IMR-90 (cell line): ENCODE results near the gene SLC6A13. TPM values are rescaled to one million over a fixed set of nuclear protein-coding genes. Genes with fewer than 3 reads are reported as not detected.

ENCODE experiments used
- ATAC-seq: fragments of 200-7000 bp; cut with Tn5 transposase; 2 replicates; pipeline ENCODE4 v1.9.1; 2020; ENCODE audit warnings: low read depth, mild to moderate bottlenecking, moderate library complexity
- BruUV-seq: library from RNA; stranded (reverse); fragments of 400-500 nt; replicated peaks from 2 replicates; lab custom pipeline; 2021; lab: Mats Ljungman, UMichigan
- CTCF ChIA-PET: fragments of 300-600 bp; formaldehyde crosslinking; extraction: SDS; loops from one replicate; lab custom pipeline; 2021; ENCODE audit warnings: antibody characterized with exemption; lab: Yijun Ruan, JAX
- POLR2A ChIA-PET: fragments of 300-600 bp; sonication (Branson Sonifier 250); formaldehyde crosslinking; loops from one replicate; lab custom pipeline; 2022; ENCODE audit warnings: antibody characterized with exemption; ENCODE audit not compliant: unreplicated experiment; lab: Charles Lee
- DNase-seq: peaks from one replicate; pipeline ENCODE4 v3.0.0; 2013
- H2AFZ ChIP-seq: replicated peaks from 2 replicates; pipeline ENCODE3; 2013; ENCODE audit warnings: low read length, mild to moderate bottlenecking; ENCODE audit not compliant: poor library complexity
- H2AK5ac ChIP-seq: 2 replicates; pipeline ENCODE4 v1.6.1; 2013; ENCODE audit warnings: low read depth, low read length, inconsistent platforms
- H2AK9ac ChIP-seq: replicated peaks from 2 replicates; pipeline ENCODE3; 2013; ENCODE audit warnings: mild to moderate bottlenecking, low read depth, low read length, moderate library complexity; ENCODE audit not compliant: poor library complexity
- H2BK120ac ChIP-seq: 2 replicates; pipeline ENCODE4 v1.6.1; 2013; ENCODE audit warnings: low read depth, low read length, inconsistent platforms
- H2BK15ac ChIP-seq: 3 replicates; pipeline ENCODE4 v1.6.1; 2013; ENCODE audit warnings: low read depth, low read length, inconsistent platforms
- H2BK20ac ChIP-seq: 2 replicates; pipeline ENCODE4 v1.6.1; 2013; ENCODE audit warnings: low read depth, mild to moderate bottlenecking, inconsistent platforms, low read length, moderate library complexity
- H2BK5ac ChIP-seq: 2 replicates; pipeline ENCODE4 v1.6.1; 2013; ENCODE audit warnings: mild to moderate bottlenecking, low read depth, low read length, inconsistent platforms; ENCODE audit not compliant: poor library complexity, severe bottlenecking
- H3K14ac ChIP-seq: replicated peaks from 2 replicates; pipeline ENCODE4 v1.6.1; 2013; ENCODE audit warnings: low read depth, low read length, inconsistent platforms
- H3K18ac ChIP-seq: 2 replicates; pipeline ENCODE4 v1.6.1; 2013; ENCODE audit warnings: low read depth, low read length, control low read depth
- H3K23ac ChIP-seq: 2 replicates; pipeline ENCODE4 v1.6.1; 2013; ENCODE audit warnings: low read depth, low read length, inconsistent platforms
- H3K27ac ChIP-seq: 2 replicates; pipeline ENCODE4 v1.5.1; 2013; ENCODE audit warnings: mild to moderate bottlenecking, control low read depth, low read length; ENCODE audit not compliant: insufficient read depth
- H3K27me3 ChIP-seq: 2 replicates; pipeline ENCODE4 v1.6.1; 2013; ENCODE audit warnings: low read length; ENCODE audit not compliant: control insufficient read depth, insufficient read depth
- H3K36me3 ChIP-seq: 2 replicates; pipeline ENCODE4 v1.6.1; 2013; ENCODE audit warnings: low read length, mixed read lengths; ENCODE audit not compliant: control insufficient read depth, insufficient read depth
- H3K4ac ChIP-seq: 2 replicates; pipeline ENCODE4 v1.6.1; 2013; ENCODE audit warnings: low read depth, low read length, inconsistent platforms
- H3K4me1 ChIP-seq: 2 replicates; pipeline ENCODE4 v1.6.1; 2013; ENCODE audit warnings: low read length, mixed read lengths; ENCODE audit not compliant: control insufficient read depth, insufficient read depth
- H3K4me2 ChIP-seq: 2 replicates; pipeline ENCODE4 v1.6.1; 2013; ENCODE audit warnings: low read depth, mild to moderate bottlenecking, control low read depth, low read length, moderate library complexity
- H3K4me3 ChIP-seq: 2 replicates; pipeline ENCODE4 v1.5.1; 2013; ENCODE audit warnings: low read depth, mild to moderate bottlenecking, control low read depth, low read length, moderate library complexity; ENCODE audit not compliant: insufficient read depth
- H3K56ac ChIP-seq: 2 replicates; pipeline ENCODE4 v1.6.1; 2013; ENCODE audit warnings: low read length, inconsistent platforms; ENCODE audit not compliant: insufficient read depth; ENCODE audit errors: extremely low read depth
- H3K79me1 ChIP-seq, 2 experiments: 2 replicates each; pipeline ENCODE4 v1.6.1; 2013; ENCODE audit warnings: low read length in 2 of 2, inconsistent platforms in 1 of 2, low read depth in 1 of 2
- H3K9ac ChIP-seq: 2 replicates; pipeline ENCODE4 v1.6.1; 2013; ENCODE audit warnings: low read depth, low read length, control low read depth
- H3K9me1 ChIP-seq: 2 replicates; pipeline ENCODE4 v1.6.1; 2013; ENCODE audit warnings: low read length, inconsistent platforms; ENCODE audit not compliant: insufficient read depth
- H3K9me3 ChIP-seq: 2 replicates; pipeline ENCODE4 v1.6.1; 2013; ENCODE audit warnings: low read length; ENCODE audit not compliant: control insufficient read depth, insufficient read depth
- H4K20me1 ChIP-seq: 2 replicates; pipeline ENCODE4 v1.6.1; 2013; ENCODE audit warnings: low read length, inconsistent platforms; ENCODE audit not compliant: insufficient read depth
- H4K5ac ChIP-seq: 2 replicates; pipeline ENCODE4 v1.6.1; 2013; ENCODE audit warnings: mild to moderate bottlenecking, low read depth, low read length, control low read depth
- H4K8ac ChIP-seq, 2 experiments: 2 replicates each; pipeline ENCODE4 v1.6.1; 2013; ENCODE audit warnings: low read depth in 2 of 2, low read length in 2 of 2, control low read depth in 1 of 2, inconsistent platforms in 1 of 2
- H4K91ac ChIP-seq: 2 replicates; pipeline ENCODE4 v1.6.1; 2013; ENCODE audit warnings: low read depth, low read length, inconsistent platforms; ENCODE audit not compliant: insufficient read depth
- CEBPB ChIP-seq: IDR thresholded peaks from 2 replicates; pipeline ENCODE4 v1.6.1; 2012; ENCODE audit warnings: low read depth, low read length, improper control_type of control experiment
- CHD1 ChIP-seq: IDR thresholded peaks from 2 replicates; pipeline ENCODE4 v1.6.1; 2012; ENCODE audit warnings: low read depth, low read length, improper control_type of control experiment
- FOS ChIP-seq: fragments of 150-350 bp; IDR thresholded peaks from 2 replicates; pipeline ENCODE4 v1.6.1; 2016; ENCODE audit warnings: low read depth, low read length
- MAFK ChIP-seq: IDR thresholded peaks from 2 replicates; pipeline ENCODE4 v1.6.1; 2012; ENCODE audit warnings: low read depth, low read length, improper control_type of control experiment
- MAZ ChIP-seq: IDR thresholded peaks from 2 replicates; pipeline ENCODE4 v1.6.1; 2012; ENCODE audit warnings: low read depth, mild to moderate bottlenecking, low read length, improper control_type of control experiment, moderate library complexity, borderline replicate concordance
- MXI1 ChIP-seq: IDR thresholded peaks from 2 replicates; pipeline ENCODE4 v1.6.1; 2012; ENCODE audit warnings: low read depth, mild to moderate bottlenecking, low read length, moderate library complexity, borderline replicate concordance
- NFE2L2 ChIP-seq: fragments of 150-350 bp; IDR thresholded peaks from 2 replicates; pipeline ENCODE4 v1.6.1; 2016; ENCODE audit warnings: low read depth, mild to moderate bottlenecking, low read length
- POLR2A ChIP-seq: IDR thresholded peaks from 2 replicates; pipeline ENCODE4 v1.6.1; 2012; ENCODE audit warnings: mild to moderate bottlenecking, low read depth, low read length
- RAD21 ChIP-seq: IDR thresholded peaks from 2 replicates; pipeline ENCODE4 v1.6.1; 2012; ENCODE audit warnings: low read length, improper control_type of control experiment
- RCOR1 ChIP-seq: IDR thresholded peaks from 2 replicates; pipeline ENCODE4 v1.6.1; 2012; ENCODE audit warnings: mild to moderate bottlenecking, low read length, improper control_type of control experiment; ENCODE audit not compliant: insufficient replicate concordance
- RFX5 ChIP-seq: IDR thresholded peaks from 2 replicates; pipeline ENCODE4 v1.8.0; 2012; ENCODE audit warnings: low read depth, mild to moderate bottlenecking, low read length, moderate library complexity
- SMC3 ChIP-seq: fragments of 150-350 bp; IDR thresholded peaks from 2 replicates; pipeline ENCODE4 v1.6.1; 2016; ENCODE audit warnings: low read depth, mild to moderate bottlenecking, antibody characterized with exemption, low read length, moderate library complexity
- WGBS, 2 experiments: methylation state at CpG; one replicate each; pipeline versions ENCODE4 v1.1.5 to v1.1.7; 2013; ENCODE audit warnings: missing lambda C conversion rate in 2 of 2; ENCODE audit not compliant: insufficient read length in 1 of 2; ENCODE audit errors: extremely low coverage in 2 of 2; 5-methylcytosine and 5-hydroxymethylcytosine counted together
- dilution Hi-C: fragments of 300-500 bp; cut with HindIII; formaldehyde crosslinking; loops from one replicate; pipeline ENCODE4 v1.14.3; 2018; ENCODE audit warnings: low sequenced_read_pairs; ENCODE audit not compliant: unreplicated experiment
- in situ Hi-C: fragments of 300-500 bp; cut with MboI; formaldehyde crosslinking; loops from 3 replicates; pipeline ENCODE4 v1.14.3; 2019; ENCODE audit warnings: low sequenced_read_pairs, inconsistent platforms, mixed read lengths
- intact Hi-C: fragments of 100-400 bp; cut with micrococcal nuclease; formaldehyde crosslinking; loops from 2 replicates; pipeline ENCODE4 v1.10.0; 2022
- polyA plus RNA-seq, 3 experiments: library from polyadenylated mRNA; depleted of rRNA; stranded (reverse); fragments of >200 nt; gene quantifications; 2 replicates each; pipeline ENCODE4 v1.2.3, GENCODE V29; 2012; ENCODE audit warnings: low replicate concordance in 1 of 3
- total RNA-seq: library from RNA; depleted of rRNA; stranded (reverse); fragments of >200 nt; gene quantifications from 2 replicates; pipeline ENCODE4 v1.2.3, GENCODE V29; 2012
- TF ChIP-seq, protein P1 (sequence below): conservative IDR thresholded peaks from 2 replicates; pipeline ENCODE4 v1.5.1; 2012; ENCODE audit warnings: mild to moderate bottlenecking, low read depth, low read length, improper control_type of control experiment
- TF ChIP-seq, protein P2 (sequence below): fragments of 150-350 bp; IDR thresholded peaks from 2 replicates; pipeline ENCODE4 v1.6.1; 2016; ENCODE audit warnings: low read depth, mild to moderate bottlenecking, low read length, moderate library complexity, borderline replicate concordance

The SLC6A13 gene
- total and polyA plus RNA-seq, 2 of the 4 experiments (the other 2 are of a cell fraction) = under 0.01 to 0.10 TPM

DNA sequence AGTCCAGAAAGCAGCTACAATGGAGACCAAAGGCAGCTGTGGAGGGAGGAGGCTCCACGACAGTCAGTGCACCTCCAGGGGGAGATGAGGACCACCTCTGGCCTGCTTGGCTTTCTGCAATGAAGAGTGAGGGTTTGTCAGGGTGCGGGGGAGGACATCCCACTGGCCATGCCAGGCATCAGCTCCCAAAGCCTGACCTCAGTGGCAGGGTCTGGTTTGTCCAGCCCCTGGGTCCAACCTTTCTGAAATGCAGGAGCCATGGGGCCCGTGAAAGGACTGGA lies 83.9 kb downstream of the SLC6A13 start (continued):
- TF ChIP-seq RFX5 (no peak), FOS (no peak), SMC3 (no peak), RAD21 (no peak)

DNA sequence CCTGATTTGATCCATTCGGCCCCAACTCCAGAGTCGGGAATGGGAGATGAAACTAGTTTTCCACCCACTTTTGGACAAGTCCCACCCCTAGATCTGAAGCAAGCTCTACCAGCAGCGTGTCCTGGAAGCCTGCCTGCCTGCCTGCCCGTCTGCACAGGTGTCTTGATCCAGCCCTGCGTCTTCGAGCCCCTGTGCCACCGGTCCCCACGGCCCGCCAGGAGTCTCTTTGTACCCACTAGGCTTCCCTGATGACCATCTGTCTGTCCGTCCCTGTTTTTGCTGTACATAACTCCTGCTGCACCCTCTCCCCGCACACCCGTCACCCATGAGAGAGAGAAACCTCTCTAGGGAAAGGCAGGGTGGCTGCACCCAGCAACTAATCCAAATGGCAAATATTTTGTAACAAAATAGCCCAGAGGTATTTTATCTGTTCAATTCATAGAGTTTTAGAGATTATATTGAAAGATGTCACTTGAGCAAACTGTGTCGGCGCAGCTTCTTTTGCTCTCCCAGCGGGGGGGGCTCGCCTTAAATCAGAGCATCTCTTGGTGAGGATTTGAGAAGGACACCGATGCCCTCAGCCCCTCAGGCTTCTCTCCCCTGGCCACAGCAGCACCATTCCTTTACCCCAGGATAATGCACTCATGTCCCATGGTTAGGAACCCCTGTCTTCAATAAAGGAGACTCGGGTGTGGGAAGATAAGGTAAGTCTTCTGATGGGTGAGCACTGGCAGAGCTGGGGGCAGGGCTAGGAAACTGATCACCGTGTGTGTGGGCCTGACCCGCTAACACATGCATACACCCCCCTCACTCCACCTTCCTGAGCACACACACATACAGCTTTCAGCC lies 84.4 kb downstream of the SLC6A13 start:
- Histone ChIP-seq H4K8ac (no peak overlapping the region), H3K4me2 (no peak overlapping the region), H3K14ac (no peak overlapping the region), H4K91ac (no peak overlapping the region), H3K79me1 (peaks cover 0 to 7% of the 10 kb centered on the region in 2 experiments; a peak in 1 of 4 replicates), H3K27me3 (no peaks in the 10 kb centered on the region; the same call in 1 of the 2 replicates), H2BK120ac (peak overlapping the region; percentile 92), H2BK20ac (peak overlapping the region; percentile 43; the same call in 1 of the 2 replicates), H2AFZ (peak overlapping the region; percentile 39), H3K36me3 (no peaks in the 10 kb centered on the region), H3K9ac (no peak overlapping the region), H3K18ac (no peak overlapping the region), H3K56ac (no peak overlapping the region), H2AK9ac (no peak overlapping the region), H3K9me1 (peaks cover 32% of the 10 kb centered on the region), H3K4ac (peak overlapping the region; percentile 45), H2AK5ac (peak overlapping the region; percentile 86), H3K23ac (no peak overlapping the region), H2BK5ac (no peak overlapping the region), H3K9me3 (no peaks in the 10 kb centered on the region), H3K27ac (no peak overlapping the region), H3K4me1 (peaks cover 29% of the 10 kb centered on the region), H4K20me1 (no peaks in the 10 kb centered on the region), H3K4me3 (no peak overlapping the region), H4K5ac (no peak overlapping the region), H2BK15ac (peak overlapping the region; percentile 73; the same call in 1 of the 3 replicates)
- dilution Hi-C loops = no loop called here
- DNase-seq = no peak
- CTCF ChIA-PET = no interaction called here
- ATAC-seq = no peak
- in situ Hi-C loops = no loop called here
- BruUV-seq = no TSS peak
- whole genome bisulfite sequencing, 2 experiments = 91% methylated on average over 9 of the region's 20 CpGs; no CpG with 5 or more reads in 1 of the 2 experiments
- intact Hi-C loops = no loop called here
- POLR2A ChIA-PET = no interaction called here
- no peak for TF ChIP-seq SMC3
- no peak for TF ChIP-seq FOS
- no peak for TF ChIP-seq CEBPB
- TF ChIP-seq RAD21 = no peak
- no peak for TF ChIP-seq CHD1
- TF ChIP-seq, protein P1, sequence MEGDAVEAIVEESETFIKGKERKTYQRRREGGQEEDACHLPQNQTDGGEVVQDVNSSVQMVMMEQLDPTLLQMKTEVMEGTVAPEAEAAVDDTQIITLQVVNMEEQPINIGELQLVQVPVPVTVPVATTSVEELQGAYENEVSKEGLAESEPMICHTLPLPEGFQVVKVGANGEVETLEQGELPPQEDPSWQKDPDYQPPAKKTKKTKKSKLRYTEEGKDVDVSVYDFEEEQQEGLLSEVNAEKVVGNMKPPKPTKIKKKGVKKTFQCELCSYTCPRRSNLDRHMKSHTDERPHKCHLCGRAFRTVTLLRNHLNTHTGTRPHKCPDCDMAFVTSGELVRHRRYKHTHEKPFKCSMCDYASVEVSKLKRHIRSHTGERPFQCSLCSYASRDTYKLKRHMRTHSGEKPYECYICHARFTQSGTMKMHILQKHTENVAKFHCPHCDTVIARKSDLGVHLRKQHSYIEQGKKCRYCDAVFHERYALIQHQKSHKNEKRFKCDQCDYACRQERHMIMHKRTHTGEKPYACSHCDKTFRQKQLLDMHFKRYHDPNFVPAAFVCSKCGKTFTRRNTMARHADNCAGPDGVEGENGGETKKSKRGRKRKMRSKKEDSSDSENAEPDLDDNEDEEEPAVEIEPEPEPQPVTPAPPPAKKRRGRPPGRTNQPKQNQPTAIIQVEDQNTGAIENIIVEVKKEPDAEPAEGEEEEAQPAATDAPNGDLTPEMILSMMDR = no peak
- TF ChIP-seq MAFK = no peak
- TF ChIP-seq NFE2L2 = no peak
- TF ChIP-seq, protein P2, sequence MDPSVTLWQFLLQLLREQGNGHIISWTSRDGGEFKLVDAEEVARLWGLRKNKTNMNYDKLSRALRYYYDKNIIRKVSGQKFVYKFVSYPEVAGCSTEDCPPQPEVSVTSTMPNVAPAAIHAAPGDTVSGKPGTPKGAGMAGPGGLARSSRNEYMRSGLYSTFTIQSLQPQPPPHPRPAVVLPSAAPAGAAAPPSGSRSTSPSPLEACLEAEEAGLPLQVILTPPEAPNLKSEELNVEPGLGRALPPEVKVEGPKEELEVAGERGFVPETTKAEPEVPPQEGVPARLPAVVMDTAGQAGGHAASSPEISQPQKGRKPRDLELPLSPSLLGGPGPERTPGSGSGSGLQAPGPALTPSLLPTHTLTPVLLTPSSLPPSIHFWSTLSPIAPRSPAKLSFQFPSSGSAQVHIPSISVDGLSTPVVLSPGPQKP = no peak
- TF ChIP-seq RFX5 = no peak
- no peak for TF ChIP-seq MAZ
- no peak for TF ChIP-seq POLR2A
- no peak for TF ChIP-seq RCOR1
- TF ChIP-seq MXI1 = no peak
